GM12878 (cell line): ENCODE results near the gene MEI1. TPM values are rescaled to one million over a fixed set of nuclear protein-coding genes. Genes with fewer than 3 reads are reported as not detected.
"Not testable (repeated sequence)": the region's sequence is repeated elsewhere in the genome, so short reads cannot be mapped to it uniquely, and the experiment has no call there.

Experiments used
- ATAC-seq: fragments of 200-7000 bp; cut with Tn5 transposase; 3 replicates; pipeline ENCODE4 v1.9.1; 2020; ENCODE audit warnings: mild to moderate bottlenecking, moderate library complexity
- BruUV-seq: library from RNA; stranded (reverse); fragments of 400-500 nt; replicated peaks from 2 replicates; lab custom pipeline; 2021; lab: Mats Ljungman, UMichigan
- CTCF ChIA-PET: fragments of 300-600 bp; sonication (Branson Sonifier 250); formaldehyde crosslinking; extraction: SDS; loops from one replicate; lab custom pipeline; 2021; ENCODE audit warnings: inconsistent platforms; lab: Yijun Ruan, JAX
- POLR2A ChIA-PET: fragments of 350-600 bp; formaldehyde crosslinking; extraction: SDS; loops from one replicate; lab custom pipeline; 2021; ENCODE audit warnings: inconsistent platforms; lab: Charles Lee
- RAD21 ChIA-PET: fragments of 300-600 bp; sonication (Branson Sonifier 250); formaldehyde crosslinking; loops from one replicate; lab custom pipeline; 2023; ENCODE audit warnings: antibody characterized with exemption; ENCODE audit not compliant: unreplicated experiment; lab: Charles Lee
- SMC1A ChIA-PET: fragments of 300-600 bp; sonication (Branson Sonifier 250); formaldehyde crosslinking; loops from one replicate; lab custom pipeline; 2023; ENCODE audit not compliant: unreplicated experiment, uncharacterized antibody; lab: Charles Lee
- DNase-seq: peaks from one replicate; pipeline ENCODE4 v3.0.0-alpha.2; 2011; ENCODE audit warnings: low read depth, low spot score
- FAIRE-seq: peaks from 3 replicates; lab custom pipeline; 2011; peaks lifted over from hg19 to GRCh38; lab: Jason Lieb, UNC
- H2AFZ ChIP-seq: 2 replicates; pipeline ENCODE4 v1.6.0; 2011; ENCODE audit warnings: low read depth, low read length, control low read depth; ENCODE audit not compliant: control insufficient read depth
- H3K27ac ChIP-seq: 2 replicates; pipeline ENCODE4 v1.5.1; 2011; ENCODE audit warnings: control low read depth; ENCODE audit not compliant: control insufficient read depth, insufficient read depth
- H3K27me3 ChIP-seq, 2 experiments: replicated peaks in 1 of 2; 2 replicates each; pipeline versions ENCODE4 v1.6.0 to v1.6.1; 2011; ENCODE audit warnings: low read length in 1 of 2; ENCODE audit not compliant: control insufficient read depth in 2 of 2, insufficient read depth in 2 of 2
- H3K36me3 ChIP-seq, 2 experiments: 2 replicates each; pipeline ENCODE4 v1.5.1; 2011; ENCODE audit warnings: low read length in 1 of 2; ENCODE audit not compliant: control insufficient read depth in 2 of 2, insufficient read depth in 2 of 2
- H3K4me1 ChIP-seq: 2 replicates; pipeline ENCODE4 v1.6.1; 2011; ENCODE audit warnings: mild to moderate bottlenecking, low read length, moderate library complexity, mixed read lengths; ENCODE audit not compliant: control insufficient read depth, insufficient read depth
- H3K4me2 ChIP-seq: 2 replicates; pipeline ENCODE4 v1.6.0; 2011; ENCODE audit warnings: control low read depth; ENCODE audit not compliant: control insufficient read depth, insufficient read depth
- H3K4me3 ChIP-seq: fragments of 200-600 bp; sonication (generic); 2 replicates; pipeline ENCODE4 v1.5.1; 2016
- H3K79me2 ChIP-seq: 2 replicates; pipeline ENCODE4 v1.6.0; 2011; ENCODE audit warnings: low read length; ENCODE audit not compliant: control insufficient read depth, insufficient read depth
- H3K9ac ChIP-seq: 2 replicates; pipeline ENCODE4 v1.8.0; 2011; ENCODE audit warnings: low read length, control low read depth, mixed read lengths; ENCODE audit not compliant: control insufficient read depth, insufficient read depth
- H3K9me3 ChIP-seq: replicated peaks from 3 replicates; pipeline ENCODE4 v1.5.1; 2011; ENCODE audit warnings: mild to moderate bottlenecking, low read length; ENCODE audit not compliant: control insufficient read depth, insufficient read depth
- H4K20me1 ChIP-seq: 2 replicates; pipeline ENCODE4 v1.6.0; 2011; ENCODE audit not compliant: control insufficient read depth, insufficient read depth
- CBX3 ChIP-seq: fragments of 200-600 bp; sonication (generic); IDR thresholded peaks from 2 replicates; pipeline ENCODE4 v1.6.1; 2016; ENCODE audit warnings: low read depth, borderline replicate concordance
- CEBPB ChIP-seq, 2 experiments: fragments of 150-350 bp in 1 of 2; IDR thresholded peaks; 2 replicates each; pipeline ENCODE4 v1.6.1; 2012 to 2014; ENCODE audit warnings: low read depth in 2 of 2, low read length in 2 of 2, borderline replicate concordance in 1 of 2, inconsistent platforms in 1 of 2
- CEBPZ ChIP-seq: fragments of 150-350 bp; IDR thresholded peaks from 2 replicates; pipeline ENCODE4 v1.6.1; 2016; ENCODE audit warnings: low read depth, low read length
- CUX1 ChIP-seq: IDR thresholded peaks from 2 replicates; pipeline ENCODE4 v1.6.1; 2012; ENCODE audit warnings: improper control_type of control experiment, low read depth, low read length; ENCODE audit not compliant: insufficient replicate concordance
- HSF1 ChIP-seq: fragments of 150-350 bp; IDR thresholded peaks from 2 replicates; pipeline ENCODE4 v1.6.1; 2014; ENCODE audit warnings: mild to moderate bottlenecking, low read depth, low read length
- NBN ChIP-seq: fragments of 450-650 bp; IDR thresholded peaks from 2 replicates; pipeline ENCODE4 v1.6.1; 2016
- RUNX3 ChIP-seq: IDR thresholded peaks from 2 replicates; pipeline ENCODE4 v1.6.1; 2012; ENCODE audit warnings: low read length, inconsistent platforms
- YBX1 ChIP-seq: fragments of 450-650 bp; IDR thresholded peaks from 2 replicates; pipeline ENCODE4 v1.6.1; 2016; ENCODE audit warnings: antibody characterized with exemption
- YY1 ChIP-seq: IDR thresholded peaks from 2 replicates; pipeline ENCODE4 v1.6.1; 2011; ENCODE audit warnings: low read depth, mild to moderate bottlenecking, low read length
- WGBS: methylation state at CpG from one replicate; pipeline ENCODE4 v1.1.6; 2016; ENCODE audit warnings: low lambda C conversion rate; ENCODE audit not compliant: insufficient replicate concordance, insufficient coverage; ENCODE audit errors: missing lambda C conversion rate; 5-methylcytosine and 5-hydroxymethylcytosine counted together
- in situ Hi-C: fragments of 300-500 bp; cut with MboI; formaldehyde crosslinking; loops from 9 replicates; pipeline ENCODE4 v1.14.3; 2018; ENCODE audit warnings: mixed read lengths
- intact Hi-C: fragments of 100-400 bp; cut with micrococcal nuclease; formaldehyde crosslinking; loops from one replicate; pipeline ENCODE4 v1.14.2; 2022; ENCODE audit not compliant: unreplicated experiment
- polyA plus RNA-seq, 11 experiments: library from polyadenylated mRNA; depleted of rRNA in 4 of 11; unstranded in 6 of 11; stranded (reverse) in 5 of 11; fragments of >200 nt; fragmentation: Nextera tagmentation in 4 of 11; fragmentation: Illumina TruSeq in 1 of 11; extraction: Ambion mirVana in 4 of 11; extraction: Trizol in 1 of 11; gene quantifications; 1 replicate in 1 of 11; 2 replicates in 10 of 11; pipeline versions ENCODE4 v1.2.1 to v1.2.3, GENCODE V29; 2011 to 2016; ENCODE audit warnings: inconsistent platforms in 2 of 11, missing spikeins in 2 of 11, low read depth in 1 of 11
- total RNA-seq, 4 experiments: library from RNA; depleted of rRNA in 3 of 4; stranded (reverse); fragments of >200 nt in 3 of 4; fragmentation: Illumina TruSeq in 1 of 4; extraction: Trizol in 1 of 4; gene quantifications; 2 replicates each; pipeline versions ENCODE4 v1.2.1 to v1.2.3, GENCODE V29; 2013 to 2021

The MEI1 gene
- total and polyA plus RNA-seq, 10 of the 15 experiments (the other 5 are each of a cell fraction or from before 2014, with no cell fraction given) = 27.9 to 48.9 (median 35.8) TPM

GRCh38 chr22:41668971-41669911 is 30.1 kb upstream of the MEI1 start (continued):
- TF ChIP-seq CUX1 (no peak), CEBPB (IDR thresholded peaks at IDR 0.05; ENCODE audit: borderline replicate concordance in 1 of 2, low read depth in 2 of 2, low read length in 2 of 2) (no peak), YY1 (no peak), CEBPZ (no peak), RUNX3 (no peak), CBX3 (no peak), NBN (no peak), YBX1 (no peak), HSF1 (no peak)

GRCh38 chr22:41672096-41672495 is 27.2 kb upstream of the MEI1 start:
- FAIRE-seq, H3K4me3 ChIP-seq, SMC1A ChIA-PET, ATAC-seq, in situ Hi-C loops, H3K27me3 ChIP-seq, RAD21 ChIA-PET, H3K4me2 ChIP-seq, intact Hi-C loops, H3K9me3 ChIP-seq, H4K20me1 ChIP-seq, H3K4me1 ChIP-seq, H3K79me2 ChIP-seq, POLR2A ChIA-PET, H3K9ac ChIP-seq, H2AFZ ChIP-seq, DNase-seq, BruUV-seq, H3K27ac ChIP-seq: not testable (repeated sequence)
- H3K36me3 ChIP-seq = peaks cover 12 to 22% of the 10 kb centered on the region in 2 experiments; a peak in 3 of 4 replicates
- WGBS = 86% methylated on average over 10 of the region's 10 CpGs
- CTCF ChIA-PET = interaction anchor here (1.0 kb wide), 1 partner anchor 9 kb away, joined by 3 read pairs; no protein-coding TSS in a partner anchor
